GM12892 (cell line): Measurements from ENCODE around the gene WRNIP1.

Experiments used
- POLR2A ChIP-seq: IDR thresholded peaks from 2 replicates; pipeline ENCODE4 v1.6.1; 2011; ENCODE audit warnings: low read depth, low read length, control low read depth
- POLR2AphosphoS5 ChIP-seq: IDR thresholded peaks from 2 replicates; pipeline ENCODE4 v1.6.1; 2011; ENCODE audit warnings: low read depth, low read length, control low read depth

- TF ChIP-seq POLR2AphosphoS5 (no peak), POLR2A (no peak)
These were observed 23.4 kb upstream of the WRNIP1 start for GRCh38 chr6:2741756-2742155.
